Liver (tissue), 9 donors: ENCODE results near the gene IL1RAPL2. TPM values are rescaled to one million over a fixed set of nuclear protein-coding genes. Genes with fewer than 3 reads are reported as not detected.
"Not testable (repeated sequence)": the region's sequence is repeated elsewhere in the genome, so short reads cannot be mapped to it uniquely, and the experiment has no call there.

Experiments
- DNase-seq: peaks from one replicate; pipeline ENCODE4 v3.0.0-alpha.2; 2017; ENCODE audit warnings: low spot score
- H3K27ac ChIP-seq, 2 donors: one replicate each; pipeline ENCODE4 v1.7.0; 2013; ENCODE audit warnings: inconsistent platforms in 2 of 2, low read length in 2 of 2, control low read depth in 1 of 2, low read depth in 1 of 2, mild to moderate bottlenecking in 1 of 2
- H3K27me3 ChIP-seq, 4 donors: one replicate each; pipeline versions ENCODE4 v1.6.1 to v1.7.0; 2013; ENCODE audit warnings: low read length in 3 of 4, inconsistent platforms in 1 of 4, mild to moderate bottlenecking in 1 of 4, moderate library complexity in 1 of 4; ENCODE audit not compliant: control insufficient read depth in 4 of 4, insufficient read depth in 4 of 4
- H3K36me3 ChIP-seq, 4 donors: one replicate each; pipeline versions ENCODE4 v1.6.1 to v1.7.0; 2013; ENCODE audit warnings: low read length in 3 of 4, mild to moderate bottlenecking in 3 of 4, low read depth in 1 of 4, moderate library complexity in 1 of 4; ENCODE audit not compliant: control insufficient read depth in 4 of 4, insufficient read depth in 3 of 4
- H3K4me1 ChIP-seq, 4 donors: one replicate each; pipeline versions ENCODE4 v1.6.1 to v1.7.0; 2013; ENCODE audit warnings: low read length in 3 of 4, mild to moderate bottlenecking in 3 of 4, moderate library complexity in 1 of 4; ENCODE audit not compliant: control insufficient read depth in 4 of 4, insufficient read depth in 4 of 4
- H3K4me3 ChIP-seq, 3 donors: one replicate each; pipeline versions ENCODE4 v1.6.1 to v1.7.0; 2013; ENCODE audit warnings: low read length in 3 of 3, control low read depth in 1 of 3, low read depth in 1 of 3, mild to moderate bottlenecking in 1 of 3
- H3K9ac ChIP-seq, 2 donors: one replicate each; pipeline ENCODE4 v1.7.0; 2013; ENCODE audit warnings: low read length in 2 of 2, mild to moderate bottlenecking in 2 of 2, moderate library complexity in 2 of 2, control low read depth in 1 of 2, low read depth in 1 of 2
- H3K9me3 ChIP-seq, 4 donors: one replicate each; pipeline versions ENCODE4 v1.6.1 to v1.7.0; 2013; ENCODE audit warnings: low read length in 3 of 4; ENCODE audit not compliant: control insufficient read depth in 4 of 4
- EGR1 ChIP-seq, 2 donors: IDR thresholded peaks; 2 replicates each; pipeline ENCODE4 v1.6.1; 2016 to 2018; ENCODE audit warnings: antibody characterized with exemption in 2 of 2, low read depth in 2 of 2
- FOXA1 ChIP-seq: IDR thresholded peaks from 2 replicates; pipeline ENCODE4 v1.6.1; 2016; ENCODE audit warnings: antibody characterized with exemption
- FOXA2 ChIP-seq: IDR thresholded peaks from 2 replicates; pipeline ENCODE4 v1.6.1; 2016; ENCODE audit warnings: antibody characterized with exemption
- GABPA ChIP-seq, 2 donors: IDR thresholded peaks in 1 of 2; conservative IDR thresholded peaks in 1 of 2; 2 replicates each; pipeline ENCODE4 v1.6.1; 2016; ENCODE audit warnings: antibody characterized with exemption in 2 of 2, mild to moderate bottlenecking in 1 of 2, moderate library complexity in 1 of 2
- HNF4A ChIP-seq, 2 donors: conservative IDR thresholded peaks; 2 replicates each; pipeline ENCODE4 v1.6.1; 2016; ENCODE audit warnings: antibody characterized with exemption in 2 of 2, mild to moderate bottlenecking in 2 of 2
- HNF4G ChIP-seq: IDR thresholded peaks from 2 replicates; pipeline ENCODE4 v1.6.1; 2016; ENCODE audit warnings: antibody characterized with exemption
- JUND ChIP-seq, 2 donors: IDR thresholded peaks; 2 replicates each; pipeline ENCODE4 v1.6.1; 2016; ENCODE audit warnings: antibody characterized with exemption in 2 of 2
- NR2F2 ChIP-seq: IDR thresholded peaks from 2 replicates; pipeline ENCODE4 v1.6.1; 2016; ENCODE audit warnings: antibody characterized with exemption
- RAD21 ChIP-seq, 2 donors: IDR thresholded peaks; 2 replicates each; pipeline ENCODE4 v1.6.1; 2016; ENCODE audit warnings: antibody characterized with exemption in 2 of 2, mild to moderate bottlenecking in 2 of 2
- RXRA ChIP-seq, 2 donors: IDR thresholded peaks; 2 replicates each; pipeline ENCODE4 v1.6.1; 2017 to 2018; ENCODE audit warnings: antibody characterized with exemption in 2 of 2, mild to moderate bottlenecking in 1 of 2
- SP1 ChIP-seq: IDR thresholded peaks from 2 replicates; pipeline ENCODE4 v1.6.1; 2018; ENCODE audit warnings: antibody characterized with exemption, mild to moderate bottlenecking
- TAF1 ChIP-seq: conservative IDR thresholded peaks from 2 replicates; pipeline ENCODE4 v1.6.1; 2016; ENCODE audit warnings: antibody characterized with exemption, mild to moderate bottlenecking
- YY1 ChIP-seq: IDR thresholded peaks from 2 replicates; pipeline ENCODE4 v1.6.1; 2016; ENCODE audit warnings: antibody characterized with exemption, mild to moderate bottlenecking
- WGBS: extraction: QIAGEN DNeasy Blood & Tissue Kit; methylation state at CpG from one replicate; pipeline ENCODE4 v1.1.7; 2013; 5-methylcytosine and 5-hydroxymethylcytosine counted together
- polyA plus RNA-seq, 2 donors: library from polyadenylated mRNA; stranded (reverse) in 1 of 2; unstranded in 1 of 2; fragments of 200-250 nt in 1 of 2; fragments of >200 nt in 1 of 2; fragmentation: Nextera tagmentation in 1 of 2; extraction: Ambion mirVana in 1 of 2; gene quantifications; one replicate each; pipeline versions ENCODE4 v1.2.1 to v1.2.3, GENCODE V29; 2013 to 2015
- total RNA-seq, 2 donors: library from RNA; depleted of rRNA; stranded (reverse); fragments of >200 nt; gene quantifications; one replicate each; pipeline ENCODE4 v1.2.3, GENCODE V29; 2014
- TF ChIP-seq, protein P1 (sequence below): IDR thresholded peaks from 2 replicates; pipeline ENCODE4 v1.6.1; 2016; ENCODE audit warnings: antibody characterized with exemption
- TF ChIP-seq, protein P2 (sequence below): fragments of 150-350 bp; IDR thresholded peaks from 2 replicates; pipeline ENCODE4 v1.5.1; 2017; ENCODE audit warnings: improper control_type of control experiment, low read depth, low read length; ENCODE audit not compliant: missing input control
- donor health status: healthy.
- donor health status: healthy.
- donor health status: healthy.
- donor health status: healthy.
- donor health status: healthy.

IL1RAPL2 gene
- total and polyA plus RNA-seq, 4 donors, result 0.20 to 1.6 (median 0.91) TPM

DNA sequence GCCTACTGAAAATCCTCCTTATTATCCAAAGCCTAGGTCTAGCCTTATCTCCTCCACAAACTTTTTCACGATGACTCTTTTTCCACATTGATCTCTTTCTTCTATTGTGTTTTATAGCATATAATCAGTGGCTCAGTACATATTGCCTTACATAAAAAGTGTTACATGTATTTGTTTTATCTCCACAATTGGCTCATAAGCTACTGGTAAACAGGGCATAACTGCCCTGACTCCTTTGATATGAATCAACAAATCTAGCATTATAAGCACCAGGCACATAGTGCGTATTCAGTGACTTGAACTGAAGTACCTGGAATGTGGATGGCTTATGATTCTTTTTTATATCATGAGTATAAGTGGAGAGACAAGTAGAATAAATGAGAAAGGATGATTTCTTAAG lies 447.7 kb downstream of the IL1RAPL2 start:
- no peak for TF ChIP-seq NR2F2
- TF ChIP-seq FOXA1, result no peak
- TF ChIP-seq GABPA (IDR thresholded peaks at IDR 0.05 in 1 of 2, conservative IDR thresholded peaks at IDR 0.05 in 1 of 2), result no peak
- TF ChIP-seq, protein P1, sequence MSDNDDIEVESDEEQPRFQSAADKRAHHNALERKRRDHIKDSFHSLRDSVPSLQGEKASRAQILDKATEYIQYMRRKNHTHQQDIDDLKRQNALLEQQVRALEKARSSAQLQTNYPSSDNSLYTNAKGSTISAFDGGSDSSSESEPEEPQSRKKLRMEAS, result no peak
- no peak for TF ChIP-seq TAF1
- TF ChIP-seq FOXA2, result no peak
- no peak for TF ChIP-seq JUND (IDR thresholded peaks at IDR 0.05)
- no peaks in the 10 kb centered on the region for H3K36me3 ChIP-seq
- WGBS, result 92% methylated on average over 2 of the region's 2 CpGs
- H3K27ac ChIP-seq, result no peak overlapping the region
- H3K4me3 ChIP-seq, result no peak overlapping the region
- DNase-seq, result no peak
- H3K9me3 ChIP-seq, result no peaks in the 10 kb centered on the region
- no peaks in the 10 kb centered on the region for H3K27me3 ChIP-seq
- H3K9ac ChIP-seq, result no peak overlapping the region
- H3K4me1 ChIP-seq, result no peaks in the 10 kb centered on the region

DNA sequence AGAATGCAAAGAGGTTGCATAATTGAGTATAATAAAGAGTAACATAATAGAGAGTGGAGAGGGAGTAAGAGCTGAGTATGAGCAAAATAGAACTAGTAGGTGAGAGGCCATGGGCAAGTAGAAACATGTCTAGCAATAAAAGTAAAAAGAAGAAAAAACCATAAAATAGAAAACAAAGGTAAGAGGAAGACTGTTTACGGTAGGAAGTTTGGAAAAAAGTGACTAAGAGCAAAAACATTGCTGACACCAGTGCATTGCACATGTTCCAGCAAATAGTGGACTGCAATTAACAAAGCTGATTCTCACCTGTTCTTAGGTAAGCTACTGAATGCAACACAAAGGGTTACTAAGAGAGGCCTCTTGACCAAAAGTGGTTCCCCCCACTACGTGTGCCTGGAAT lies 451.6 kb downstream of the IL1RAPL2 start:
- TF ChIP-seq HNF4G (no peak), TAF1 (no peak)
- WGBS, result 79% methylated on average over 2 of the region's 2 CpGs
- no peak overlapping the region for H3K9ac ChIP-seq

DNA sequence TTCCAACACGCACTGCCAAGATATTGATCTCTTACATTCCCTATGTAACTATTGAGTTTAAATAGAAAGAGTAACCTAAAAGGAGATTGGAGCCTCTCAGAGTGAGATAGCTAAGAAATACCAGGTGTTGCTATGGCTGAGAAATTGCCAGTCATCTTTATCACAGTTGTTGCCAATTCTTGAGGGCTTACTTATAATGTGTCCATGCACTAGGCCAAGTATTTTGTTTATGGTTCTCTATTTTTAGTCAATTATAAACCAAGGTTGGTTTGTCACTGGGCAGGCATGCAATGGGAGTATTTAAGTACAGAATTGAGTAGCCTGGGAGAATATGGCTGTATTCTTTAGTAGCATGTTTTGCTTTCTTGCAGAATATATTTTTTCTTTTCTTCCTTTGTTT lies 452.9 kb downstream of the IL1RAPL2 start:
- Histone ChIP-seq H3K9me3 (no peaks in the 10 kb centered on the region), H3K27me3 (no peaks in the 10 kb centered on the region), H3K36me3 (no peaks in the 10 kb centered on the region), H3K4me3 (no peak overlapping the region), H3K9ac (no peak overlapping the region), H3K4me1 (no peaks in the 10 kb centered on the region), H3K27ac (no peak overlapping the region)
- no peak for DNase-seq
- TF ChIP-seq YY1 (no peak), JUND (IDR thresholded peaks at IDR 0.05) (no peak), NR2F2 (no peak), HNF4A (conservative IDR thresholded peaks at IDR 0.05) (no peak), FOXA1 (no peak), SP1 (no peak), EGR1 (IDR thresholded peaks at IDR 0.05; ENCODE audit: low read depth in 2 of 2) (no peak), RAD21 (IDR thresholded peaks at IDR 0.05) (no peak), RXRA (IDR thresholded peaks at IDR 0.05) (no peak), FOXA2 (no peak)
- TF ChIP-seq, protein P1, result no peak
- TF ChIP-seq, protein P2, sequence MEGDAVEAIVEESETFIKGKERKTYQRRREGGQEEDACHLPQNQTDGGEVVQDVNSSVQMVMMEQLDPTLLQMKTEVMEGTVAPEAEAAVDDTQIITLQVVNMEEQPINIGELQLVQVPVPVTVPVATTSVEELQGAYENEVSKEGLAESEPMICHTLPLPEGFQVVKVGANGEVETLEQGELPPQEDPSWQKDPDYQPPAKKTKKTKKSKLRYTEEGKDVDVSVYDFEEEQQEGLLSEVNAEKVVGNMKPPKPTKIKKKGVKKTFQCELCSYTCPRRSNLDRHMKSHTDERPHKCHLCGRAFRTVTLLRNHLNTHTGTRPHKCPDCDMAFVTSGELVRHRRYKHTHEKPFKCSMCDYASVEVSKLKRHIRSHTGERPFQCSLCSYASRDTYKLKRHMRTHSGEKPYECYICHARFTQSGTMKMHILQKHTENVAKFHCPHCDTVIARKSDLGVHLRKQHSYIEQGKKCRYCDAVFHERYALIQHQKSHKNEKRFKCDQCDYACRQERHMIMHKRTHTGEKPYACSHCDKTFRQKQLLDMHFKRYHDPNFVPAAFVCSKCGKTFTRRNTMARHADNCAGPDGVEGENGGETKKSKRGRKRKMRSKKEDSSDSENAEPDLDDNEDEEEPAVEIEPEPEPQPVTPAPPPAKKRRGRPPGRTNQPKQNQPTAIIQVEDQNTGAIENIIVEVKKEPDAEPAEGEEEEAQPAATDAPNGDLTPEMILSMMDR, result no peak
- 47% methylated on average over 1 of the region's 1 CpG for WGBS

More for the DNA sequence above, 451.6 kb downstream of the IL1RAPL2 start:
- H3K4me1 ChIP-seq, result no peaks in the 10 kb centered on the region
- H3K4me3 ChIP-seq, result no peak overlapping the region
- no peaks in the 10 kb centered on the region for H3K36me3 ChIP-seq
- H3K27me3 ChIP-seq, result no peaks in the 10 kb centered on the region
- no peak overlapping the region for H3K27ac ChIP-seq
- H3K9me3 ChIP-seq, result no peaks in the 10 kb centered on the region
- no peak for DNase-seq

DNA sequence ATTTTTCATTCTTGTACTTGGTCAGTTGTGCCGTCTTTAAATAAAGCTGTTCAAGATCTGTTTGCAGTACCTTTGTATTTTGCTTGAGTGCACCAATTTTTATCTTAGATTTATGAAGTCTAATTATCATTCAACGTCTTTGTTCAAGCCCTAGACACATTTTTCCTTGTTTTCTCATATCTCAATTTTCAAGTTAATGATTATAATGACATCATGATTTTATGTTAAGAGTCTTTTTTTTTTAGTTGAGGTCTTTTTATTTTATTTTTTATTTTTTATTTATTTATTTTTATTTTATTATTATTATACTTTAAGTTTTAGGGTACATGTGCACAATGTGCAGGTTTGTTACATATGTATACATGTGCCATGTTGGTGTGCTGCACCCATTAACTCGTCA lies 463.0 kb downstream of the IL1RAPL2 start:
- H3K9ac ChIP-seq, H3K27me3 ChIP-seq, H3K9me3 ChIP-seq, H3K27ac ChIP-seq, DNase-seq, H3K4me3 ChIP-seq, H3K4me1 ChIP-seq, H3K36me3 ChIP-seq: not testable (repeated sequence)
- 94% methylated on average over 2 of the region's 3 CpGs for WGBS
